ENCODE results near the gene SLC22A14. TPM values are rescaled to one million over a fixed set of nuclear protein-coding genes. Genes with fewer than 3 reads are reported as not detected.

SLC22A14 gene, protein sequence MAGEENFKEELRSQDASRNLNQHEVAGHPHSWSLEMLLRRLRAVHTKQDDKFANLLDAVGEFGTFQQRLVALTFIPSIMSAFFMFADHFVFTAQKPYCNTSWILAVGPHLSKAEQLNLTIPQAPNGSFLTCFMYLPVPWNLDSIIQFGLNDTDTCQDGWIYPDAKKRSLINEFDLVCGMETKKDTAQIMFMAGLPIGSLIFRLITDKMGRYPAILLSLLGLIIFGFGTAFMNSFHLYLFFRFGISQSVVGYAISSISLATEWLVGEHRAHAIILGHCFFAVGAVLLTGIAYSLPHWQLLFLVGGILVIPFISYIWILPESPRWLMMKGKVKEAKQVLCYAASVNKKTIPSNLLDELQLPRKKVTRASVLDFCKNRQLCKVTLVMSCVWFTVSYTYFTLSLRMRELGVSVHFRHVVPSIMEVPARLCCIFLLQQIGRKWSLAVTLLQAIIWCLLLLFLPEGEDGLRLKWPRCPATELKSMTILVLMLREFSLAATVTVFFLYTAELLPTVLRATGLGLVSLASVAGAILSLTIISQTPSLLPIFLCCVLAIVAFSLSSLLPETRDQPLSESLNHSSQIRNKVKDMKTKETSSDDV
- not detected in 2 replicates for total RNA-seq
- total RNA-seq (2013), result not detected
- polyA plus RNA-seq, result 0.06 TPM in 1 of 2 replicates, not detected in the other
- polyA minus RNA-seq, result 0.26 and 0.29 TPM in 2 replicates

DNA sequence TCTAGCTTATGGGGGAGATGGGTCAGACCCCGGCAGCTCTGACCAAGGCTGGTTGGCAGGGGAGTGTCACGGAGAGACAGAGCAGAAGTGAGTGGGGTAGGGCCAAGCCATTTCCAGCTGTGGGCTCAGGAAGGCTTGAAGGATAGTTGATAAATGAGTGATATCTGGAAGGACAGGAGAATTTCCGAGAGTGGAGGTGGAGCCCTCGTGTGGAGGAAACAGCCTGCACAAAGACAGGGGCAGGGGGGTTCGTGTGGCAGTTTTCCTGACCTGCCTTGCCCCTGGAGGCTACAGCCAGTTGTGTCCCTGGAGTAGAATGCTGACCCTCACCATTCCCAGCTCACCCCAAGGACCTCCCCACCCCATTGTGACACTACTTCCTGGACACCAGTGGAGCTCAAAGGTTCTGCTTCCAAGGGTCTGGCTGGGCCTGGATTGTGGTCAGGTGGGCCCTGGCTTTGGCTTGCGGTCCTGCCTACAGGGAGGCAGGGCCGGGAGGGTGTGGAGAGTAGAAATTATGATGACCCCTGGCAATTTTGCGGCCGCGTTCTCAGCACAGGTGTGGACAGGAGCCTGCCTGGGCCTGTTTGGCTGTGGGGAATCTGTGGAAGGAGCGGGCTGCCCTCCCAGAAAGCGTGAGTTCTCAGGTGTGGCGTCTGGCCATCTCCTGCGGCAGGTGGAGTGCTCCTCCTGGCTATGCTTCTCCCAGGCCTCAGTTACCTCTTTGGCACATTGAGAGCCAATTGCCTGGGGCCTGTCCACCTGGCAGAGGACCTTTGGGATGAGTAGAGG, at the start of gene SLC22A14:
SLC22A14 (plus strand) TSS at position 400 of the 792 bp plus-strand sequence. CDS start 23,733 bp downstream, outside the sequence.
- Histone ChIP-seq H3K27ac (ENCODE audit: low read length in 2 of 2) (no peak within 1 kb of the TSS), H3K36me3 (replicated peaks in 1 of 2; ENCODE audit: control extremely low read depth in 1 of 2, control insufficient read depth in 1 of 2, extremely low read depth in 1 of 2, insufficient read depth in 2 of 2, low read length in 1 of 2) (no peaks in the 10 kb centered on the region), H3K9me3 (ENCODE audit: control extremely low read depth in 1 of 3, control insufficient read depth in 2 of 3, insufficient read depth in 1 of 3, low read length in 2 of 3) (no peaks in the 10 kb centered on the region), H4K20me1 (ENCODE audit: control insufficient read depth, insufficient read depth, low read length, poor library complexity, severe bottlenecking) (no peaks in the 10 kb centered on the region), H3K79me2 (ENCODE audit: control insufficient read depth, insufficient read depth, low read length) (no peaks in the 10 kb centered on the region), H3K4me1 (ENCODE audit: control insufficient read depth in 2 of 2, insufficient read depth in 2 of 2, low read length in 2 of 2) (no peaks in the 10 kb centered on the region), H3K4me3 (ENCODE audit: control extremely low read depth in 1 of 5, extremely low read depth in 1 of 5, insufficient read depth in 1 of 5, low read depth in 2 of 5, low read length in 4 of 5) (no peak within 1 kb of the TSS), H2AFZ (ENCODE audit: insufficient read depth, low read depth, low read length, poor library complexity, severe bottlenecking) (no peak within 1 kb of the TSS), H3K27me3 (replicated peaks in 1 of 4; ENCODE audit: control extremely low read depth in 1 of 4, control insufficient read depth in 3 of 4, insufficient read depth in 4 of 4, low read length in 3 of 4) (no peaks in the 10 kb centered on the region), H3K9ac (ENCODE audit: low read length) (no peak within 1 kb of the TSS), H3K4me2 (replicated peaks; ENCODE audit: low read depth, low read length, poor library complexity, severe bottlenecking) (no peak within 1 kb of the TSS)
- ATAC-seq (ENCODE audit: low read depth) (no peak), DNase-seq (no peak)
- no peak within 1 kb of the TSS for H3K4me3 Mint-ChIP-seq
- intact Hi-C loops (cut with micrococcal nuclease), result no loop called here
- TF ChIP-seq, protein P1, sequence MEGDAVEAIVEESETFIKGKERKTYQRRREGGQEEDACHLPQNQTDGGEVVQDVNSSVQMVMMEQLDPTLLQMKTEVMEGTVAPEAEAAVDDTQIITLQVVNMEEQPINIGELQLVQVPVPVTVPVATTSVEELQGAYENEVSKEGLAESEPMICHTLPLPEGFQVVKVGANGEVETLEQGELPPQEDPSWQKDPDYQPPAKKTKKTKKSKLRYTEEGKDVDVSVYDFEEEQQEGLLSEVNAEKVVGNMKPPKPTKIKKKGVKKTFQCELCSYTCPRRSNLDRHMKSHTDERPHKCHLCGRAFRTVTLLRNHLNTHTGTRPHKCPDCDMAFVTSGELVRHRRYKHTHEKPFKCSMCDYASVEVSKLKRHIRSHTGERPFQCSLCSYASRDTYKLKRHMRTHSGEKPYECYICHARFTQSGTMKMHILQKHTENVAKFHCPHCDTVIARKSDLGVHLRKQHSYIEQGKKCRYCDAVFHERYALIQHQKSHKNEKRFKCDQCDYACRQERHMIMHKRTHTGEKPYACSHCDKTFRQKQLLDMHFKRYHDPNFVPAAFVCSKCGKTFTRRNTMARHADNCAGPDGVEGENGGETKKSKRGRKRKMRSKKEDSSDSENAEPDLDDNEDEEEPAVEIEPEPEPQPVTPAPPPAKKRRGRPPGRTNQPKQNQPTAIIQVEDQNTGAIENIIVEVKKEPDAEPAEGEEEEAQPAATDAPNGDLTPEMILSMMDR (IDR thresholded peaks at IDR 0.05), result no peak
- TF ChIP-seq EZH2 (IDR thresholded peaks at IDR 0.05; ENCODE audit: borderline replicate concordance, insufficient read depth, low read depth, low read length, poor library complexity, severe bottlenecking), result no peak
- POLR2A ChIA-PET, result no interaction called here
- CTCF ChIA-PET, result no interaction called here
- H3K4me1 Mint-ChIP-seq, result no peaks in the 10 kb centered on the region
- no peaks in the 10 kb centered on the region for H3K27me3 Mint-ChIP-seq
- WGBS (ENCODE audit: insufficient coverage), result 97% methylated on average over 11 of the region's 14 CpGs
- no peak within 1 kb of the TSS for H3K27ac Mint-ChIP-seq
- no peaks in the 10 kb centered on the region for H3K9me3 Mint-ChIP-seq (ENCODE audit: insufficient read depth)
